DOHH2 (cell line): Measurements from ENCODE around the gene KCNIP4.

Experiments
- H3F3A ChIP-seq: fragments of 200-600 bp; sonication (generic), shearing (Covaris generic); 2 replicates; pipeline ENCODE4 v1.6.0; 2016; ENCODE audit warnings: antibody characterized with exemption, mild to moderate bottlenecking; ENCODE audit not compliant: control insufficient read depth, insufficient read depth
- H3K27ac ChIP-seq: fragments of 200-600 bp; sonication (generic); 2 replicates; pipeline ENCODE4 v1.5.1; 2014; ENCODE audit warnings: low read depth, mild to moderate bottlenecking, low read length, moderate library complexity
- H3K27me3 ChIP-seq: fragments of 200-600 bp; sonication (generic); 2 replicates; pipeline ENCODE4 v1.6.1; 2014; ENCODE audit warnings: mild to moderate bottlenecking, low read length, mixed read lengths; ENCODE audit not compliant: control insufficient read depth
- H3K36me3 ChIP-seq: fragments of 200-600 bp; sonication (generic); 2 replicates; pipeline ENCODE4 v1.6.1; 2014; ENCODE audit warnings: mild to moderate bottlenecking, low read length, moderate library complexity, mixed read lengths; ENCODE audit not compliant: control insufficient read depth
- H3K4me1 ChIP-seq: fragments of 200-600 bp; sonication (generic); 2 replicates; pipeline ENCODE4 v1.6.1; 2014; ENCODE audit warnings: mild to moderate bottlenecking, low read length, mixed read lengths; ENCODE audit not compliant: control insufficient read depth
- H3K4me2 ChIP-seq: fragments of 200-600 bp; sonication (generic); 2 replicates; pipeline ENCODE4 v1.6.0; 2014; ENCODE audit warnings: mild to moderate bottlenecking, low read length, moderate library complexity
- H3K4me3 ChIP-seq: fragments of 200-600 bp; sonication (generic); 2 replicates; pipeline ENCODE4 v1.5.1; 2014; ENCODE audit warnings: mild to moderate bottlenecking, low read length, mixed read lengths
- H3K79me2 ChIP-seq: fragments of 200-600 bp; sonication (generic); 2 replicates; pipeline ENCODE4 v1.6.1; 2014; ENCODE audit warnings: mild to moderate bottlenecking, low read length, mixed read lengths; ENCODE audit not compliant: control insufficient read depth
- H3K9me2 ChIP-seq: fragments of 200-600 bp; sonication (generic); replicated peaks from 2 replicates; pipeline ENCODE4 v1.6.1; 2014; ENCODE audit warnings: mild to moderate bottlenecking, low read length, mixed read lengths; ENCODE audit not compliant: control insufficient read depth
- H3K9me3 ChIP-seq: fragments of 200-600 bp; sonication (generic); 2 replicates; pipeline ENCODE4 v1.6.1; 2014; ENCODE audit warnings: antibody characterized with exemption, low read length, mixed read lengths; ENCODE audit not compliant: control insufficient read depth, insufficient read depth
- H4K20me1 ChIP-seq: fragments of 200-600 bp; sonication (generic); 2 replicates; pipeline ENCODE4 v1.6.0; 2014; ENCODE audit warnings: low read depth, mild to moderate bottlenecking, antibody characterized with exemption, low read length, moderate library complexity; ENCODE audit not compliant: control insufficient read depth, insufficient read depth
- EZH2phosphoT487 ChIP-seq: fragments of 200-600 bp; sonication (generic); IDR thresholded peaks from 2 replicates; pipeline ENCODE4 v1.6.1; 2017; ENCODE audit warnings: borderline replicate concordance, mild to moderate bottlenecking, antibody characterized with exemption, low read length, moderate library complexity, mixed read lengths
- TF ChIP-seq, protein P1 (sequence below): fragments of 200-600 bp; sonication (generic); IDR thresholded peaks from one replicate; pipeline ENCODE4 v1.5.1; 2014; ENCODE audit warnings: antibody characterized with exemption, mild to moderate bottlenecking, low read depth, low read length; ENCODE audit not compliant: poor library complexity, severe bottlenecking

KCNIP4 gene

DNA sequence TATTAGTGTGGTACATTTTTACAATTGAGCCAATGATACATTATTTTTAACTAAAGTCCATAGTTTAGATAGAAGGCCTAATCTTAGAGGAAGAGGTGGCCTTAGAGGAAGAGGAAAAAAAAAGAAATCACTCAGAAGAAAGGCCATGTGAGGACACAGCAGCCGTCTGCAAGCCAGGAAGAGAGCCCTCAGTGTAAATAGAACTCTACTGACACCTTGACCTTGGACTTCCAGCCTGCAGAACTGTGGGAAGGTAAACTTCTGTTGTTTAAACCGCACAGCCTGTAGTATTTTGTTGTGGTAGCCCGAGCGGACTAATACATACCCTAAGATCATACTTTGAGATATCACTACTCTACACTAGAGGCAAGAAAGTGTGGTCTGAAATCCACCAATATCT lies 5.1 kb upstream of the KCNIP4 start:
- H3K27me3 ChIP-seq: no peaks in the 10 kb centered on the region
- no peak for TF ChIP-seq EZH2phosphoT487
- TF ChIP-seq, protein P1, sequence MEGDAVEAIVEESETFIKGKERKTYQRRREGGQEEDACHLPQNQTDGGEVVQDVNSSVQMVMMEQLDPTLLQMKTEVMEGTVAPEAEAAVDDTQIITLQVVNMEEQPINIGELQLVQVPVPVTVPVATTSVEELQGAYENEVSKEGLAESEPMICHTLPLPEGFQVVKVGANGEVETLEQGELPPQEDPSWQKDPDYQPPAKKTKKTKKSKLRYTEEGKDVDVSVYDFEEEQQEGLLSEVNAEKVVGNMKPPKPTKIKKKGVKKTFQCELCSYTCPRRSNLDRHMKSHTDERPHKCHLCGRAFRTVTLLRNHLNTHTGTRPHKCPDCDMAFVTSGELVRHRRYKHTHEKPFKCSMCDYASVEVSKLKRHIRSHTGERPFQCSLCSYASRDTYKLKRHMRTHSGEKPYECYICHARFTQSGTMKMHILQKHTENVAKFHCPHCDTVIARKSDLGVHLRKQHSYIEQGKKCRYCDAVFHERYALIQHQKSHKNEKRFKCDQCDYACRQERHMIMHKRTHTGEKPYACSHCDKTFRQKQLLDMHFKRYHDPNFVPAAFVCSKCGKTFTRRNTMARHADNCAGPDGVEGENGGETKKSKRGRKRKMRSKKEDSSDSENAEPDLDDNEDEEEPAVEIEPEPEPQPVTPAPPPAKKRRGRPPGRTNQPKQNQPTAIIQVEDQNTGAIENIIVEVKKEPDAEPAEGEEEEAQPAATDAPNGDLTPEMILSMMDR: no peak
- H3K4me1 ChIP-seq: no peaks in the 10 kb centered on the region
- no peaks in the 10 kb centered on the region for H3K79me2 ChIP-seq
- H3F3A ChIP-seq: no peaks in the 10 kb centered on the region
- H3K4me2 ChIP-seq: no peak overlapping the region
- H3K9me3 ChIP-seq: no peaks in the 10 kb centered on the region
- no peaks in the 10 kb centered on the region for H3K9me2 ChIP-seq
- H3K27ac ChIP-seq: no peak overlapping the region
- H4K20me1 ChIP-seq: no peaks in the 10 kb centered on the region
- no peaks in the 10 kb centered on the region for H3K36me3 ChIP-seq
- H3K4me3 ChIP-seq: no peak overlapping the region

DNA sequence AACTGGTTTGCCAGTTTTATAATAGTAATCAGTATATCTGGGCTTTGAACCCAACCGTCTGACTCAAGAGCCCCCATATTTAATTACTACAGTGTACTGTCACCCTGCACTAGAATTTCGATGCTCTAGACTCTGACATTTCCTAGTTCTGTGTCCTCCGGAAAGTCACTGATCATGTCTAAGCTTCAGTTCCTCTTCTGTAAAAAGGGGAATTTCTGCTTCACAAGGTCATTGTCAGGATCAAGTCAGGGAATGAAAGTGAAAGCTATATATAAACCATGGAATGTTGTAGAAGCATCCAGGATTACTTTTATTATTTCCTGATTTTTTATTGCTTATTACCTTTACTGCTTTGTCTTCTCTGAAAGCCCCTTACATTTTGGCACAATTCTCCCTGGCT lies 4.0 kb upstream of the KCNIP4 start:
- H3K27me3 ChIP-seq: no peaks in the 10 kb centered on the region
- H3K36me3 ChIP-seq: no peaks in the 10 kb centered on the region
- no peaks in the 10 kb centered on the region for H3F3A ChIP-seq
- no peak for TF ChIP-seq EZH2phosphoT487
- TF ChIP-seq, protein P1: no peak
- H4K20me1 ChIP-seq: no peaks in the 10 kb centered on the region
- no peak overlapping the region for H3K27ac ChIP-seq
- H3K4me1 ChIP-seq: no peaks in the 10 kb centered on the region
- no peak overlapping the region for H3K4me2 ChIP-seq
- no peaks in the 10 kb centered on the region for H3K9me2 ChIP-seq
- no peak overlapping the region for H3K4me3 ChIP-seq
- no peaks in the 10 kb centered on the region for H3K9me3 ChIP-seq
- no peaks in the 10 kb centered on the region for H3K79me2 ChIP-seq

DNA sequence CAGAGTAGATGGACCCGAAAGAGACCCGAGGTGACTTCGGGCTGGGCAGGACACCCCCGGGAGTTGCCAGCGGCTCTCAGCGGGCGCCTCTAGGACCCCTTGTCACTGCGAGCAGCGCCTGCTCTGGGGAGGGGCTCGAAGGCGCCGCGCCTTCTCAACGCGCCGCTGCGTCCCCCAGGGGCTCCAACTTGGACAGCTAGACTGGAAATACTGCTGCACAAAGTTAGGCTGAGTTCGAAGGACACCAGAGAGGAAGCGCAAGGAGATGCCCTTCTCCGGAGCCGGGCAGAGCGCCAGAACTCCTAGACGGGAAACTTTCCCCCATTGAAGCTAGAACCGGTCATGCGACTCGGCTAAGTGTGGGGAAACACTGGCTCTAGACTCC lies 493 bp upstream of the KCNIP4 start:
- no peaks in the 10 kb centered on the region for H3K27me3 ChIP-seq
- H3K4me2 ChIP-seq: no peak overlapping the region
- no peaks in the 10 kb centered on the region for H3K9me3 ChIP-seq
- no peaks in the 10 kb centered on the region for H3K36me3 ChIP-seq
- TF ChIP-seq EZH2phosphoT487: no peak
- TF ChIP-seq, protein P1: no peak
- no peaks in the 10 kb centered on the region for H3K79me2 ChIP-seq
- H3K27ac ChIP-seq: no peak overlapping the region
- no peaks in the 10 kb centered on the region for H3K4me1 ChIP-seq
- H3K4me3 ChIP-seq: no peak overlapping the region
- H3K9me2 ChIP-seq: no peaks in the 10 kb centered on the region
- no peaks in the 10 kb centered on the region for H3F3A ChIP-seq
- H4K20me1 ChIP-seq: no peaks in the 10 kb centered on the region
